Right lobe of liver (tissue), 4 donors: ENCODE results near the gene CASZ1.

ENCODE experiments used
- POLR2A ChIP-seq: fragments of 450-650 bp; IDR thresholded peaks from one replicate; pipeline ENCODE4 v1.6.1; 2017; ENCODE audit warnings: antibody characterized with exemption, mild to moderate bottlenecking
- TF ChIP-seq, protein P1 (sequence below), 4 donors: fragments of 200-600 bp in 3 of 4; fragments of 450-650 bp in 1 of 4; IDR thresholded peaks; one replicate each; pipeline versions ENCODE4 v1.5.1 to v1.8.0; 2016 to 2022; ENCODE audit warnings: antibody characterized with exemption in 4 of 4, mild to moderate bottlenecking in 2 of 4
- donor health status: DM: no; HTN: no; CAD: no.
- donor health status: DM: no; HTN: no; CAD: no.
- donor health status: DM: no; HTN: yes; CAD: no.

DNA sequence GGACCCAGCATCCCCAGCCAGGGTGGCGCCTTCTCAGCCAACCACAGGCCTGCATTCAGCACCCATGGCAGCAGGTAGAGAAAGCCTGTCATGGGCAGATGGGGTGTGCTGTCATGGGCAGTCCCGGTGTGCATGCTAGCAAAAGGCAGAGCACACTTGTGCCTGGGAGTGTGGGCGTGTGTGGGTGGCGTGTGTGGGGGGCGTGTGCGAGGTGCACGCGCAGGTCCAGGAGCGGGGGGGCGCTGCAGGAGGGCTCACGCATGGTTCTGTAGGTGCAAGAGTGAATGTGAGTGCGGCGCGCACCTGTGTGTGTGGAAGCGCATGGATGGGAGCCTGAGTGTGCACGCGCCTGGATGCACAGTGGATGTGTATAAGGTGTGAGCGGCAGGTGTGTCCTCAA lies 137.2 kb downstream of the CASZ1 start:
- TF ChIP-seq, protein P1, sequence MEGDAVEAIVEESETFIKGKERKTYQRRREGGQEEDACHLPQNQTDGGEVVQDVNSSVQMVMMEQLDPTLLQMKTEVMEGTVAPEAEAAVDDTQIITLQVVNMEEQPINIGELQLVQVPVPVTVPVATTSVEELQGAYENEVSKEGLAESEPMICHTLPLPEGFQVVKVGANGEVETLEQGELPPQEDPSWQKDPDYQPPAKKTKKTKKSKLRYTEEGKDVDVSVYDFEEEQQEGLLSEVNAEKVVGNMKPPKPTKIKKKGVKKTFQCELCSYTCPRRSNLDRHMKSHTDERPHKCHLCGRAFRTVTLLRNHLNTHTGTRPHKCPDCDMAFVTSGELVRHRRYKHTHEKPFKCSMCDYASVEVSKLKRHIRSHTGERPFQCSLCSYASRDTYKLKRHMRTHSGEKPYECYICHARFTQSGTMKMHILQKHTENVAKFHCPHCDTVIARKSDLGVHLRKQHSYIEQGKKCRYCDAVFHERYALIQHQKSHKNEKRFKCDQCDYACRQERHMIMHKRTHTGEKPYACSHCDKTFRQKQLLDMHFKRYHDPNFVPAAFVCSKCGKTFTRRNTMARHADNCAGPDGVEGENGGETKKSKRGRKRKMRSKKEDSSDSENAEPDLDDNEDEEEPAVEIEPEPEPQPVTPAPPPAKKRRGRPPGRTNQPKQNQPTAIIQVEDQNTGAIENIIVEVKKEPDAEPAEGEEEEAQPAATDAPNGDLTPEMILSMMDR (IDR thresholded peaks at IDR 0.05), result no peak
- TF ChIP-seq POLR2A, result no peak
